Stimulated activated CD8-positive, alpha-beta memory T cell treated with anti-CD3 and anti-CD28 coated beads, Interleukin-2, amount 100 ng/mL, for 1 hour (primary cell): Measurements from ENCODE around the gene RBMS1.

Experiments used
- DNase-seq, 2 donors: peaks; one replicate each; pipeline ENCODE4 v3.0.0-alpha.2; 2020; ENCODE audit warnings: low read depth in 2 of 2

RBMS1 gene

DNA sequence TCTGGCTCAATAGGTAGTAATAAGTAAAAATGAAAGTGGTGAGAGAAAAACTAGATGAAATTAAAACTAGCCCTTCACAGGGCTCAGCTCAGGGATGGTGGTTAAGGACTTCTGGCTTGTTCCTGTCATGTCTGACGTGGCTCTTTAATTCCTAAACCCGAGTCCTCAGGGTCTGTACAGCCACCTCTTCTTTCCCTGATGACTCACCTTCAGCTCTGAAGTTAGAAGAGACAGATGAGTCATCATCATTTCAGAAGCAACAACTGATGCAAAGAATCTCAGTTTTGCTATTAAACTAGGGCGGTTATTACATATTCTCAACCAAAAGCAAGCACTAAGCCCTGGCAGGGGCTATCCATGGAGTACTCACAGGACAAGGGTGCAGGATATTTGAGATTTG, 269.5 kb downstream of the RBMS1 start:
- no peak for DNase-seq

- DNase-seq: no peak
Measured at GRCh38 chr2:160223560-160223959, 270.0 kb downstream of the RBMS1 start.

- DNase-seq: no peak
Measured at GRCh38 chr2:160222546-160223283, 270.9 kb downstream of the RBMS1 start.
